Loucy (cell line): ENCODE results near the gene U2AF2.
A peak's percentile ranks its signal among the peaks of the same experiment; 100 is the strongest.

Experiments
- H2AFZ ChIP-seq: fragments of 200-600 bp; sonication (generic); 2 replicates; pipeline ENCODE4 v1.6.0; 2016; ENCODE audit warnings: antibody characterized with exemption, mild to moderate bottlenecking, low read length, moderate library complexity
- H3F3A ChIP-seq: fragments of 200-600 bp; 2 replicates; pipeline ENCODE4 v1.6.0; 2016; ENCODE audit warnings: antibody characterized with exemption, low read depth, mild to moderate bottlenecking
- H3K27me3 ChIP-seq: fragments of 200-600 bp; sonication (generic); 2 replicates; pipeline ENCODE4 v1.6.1; 2014; ENCODE audit warnings: low read length, mild to moderate bottlenecking; ENCODE audit not compliant: insufficient read depth, poor library complexity, severe bottlenecking
- H3K36me3 ChIP-seq: fragments of 200-600 bp; sonication (generic); 2 replicates; pipeline ENCODE4 v1.6.1; 2016; ENCODE audit warnings: low read length; ENCODE audit not compliant: insufficient read depth
- H3K4me1 ChIP-seq: fragments of 200-600 bp; sonication (generic); 2 replicates; pipeline ENCODE4 v1.5.1; 2014; ENCODE audit warnings: low read length, mild to moderate bottlenecking; ENCODE audit not compliant: insufficient read depth, poor library complexity, severe bottlenecking
- H3K4me2 ChIP-seq: fragments of 200-600 bp; sonication (generic); 2 replicates; pipeline ENCODE4 v1.6.0; 2014; ENCODE audit warnings: antibody characterized with exemption, low read length, low read depth, mild to moderate bottlenecking; ENCODE audit not compliant: poor library complexity, severe bottlenecking
- H3K4me3 ChIP-seq: fragments of 200-600 bp; sonication (generic); 2 replicates; pipeline ENCODE4 v1.5.1; 2014; ENCODE audit warnings: low read length, mild to moderate bottlenecking, mixed read lengths; ENCODE audit not compliant: poor library complexity, severe bottlenecking
- H3K79me2 ChIP-seq: fragments of 200-600 bp; sonication (generic); 2 replicates; pipeline ENCODE4 v1.6.1; 2014; ENCODE audit warnings: low read length; ENCODE audit not compliant: insufficient read depth
- H3K9ac ChIP-seq: fragments of 200-600 bp; sonication (generic); 2 replicates; pipeline ENCODE4 v1.6.0; 2014; ENCODE audit warnings: mild to moderate bottlenecking, low read depth, low read length, moderate library complexity; ENCODE audit not compliant: poor library complexity, severe bottlenecking
- H3K9me2 ChIP-seq: fragments of 200-600 bp; sonication (generic); replicated peaks from 2 replicates; pipeline ENCODE4 v1.6.1; 2016; ENCODE audit warnings: low read depth, low read length, mixed read lengths
- H3K9me3 ChIP-seq: fragments of 200-600 bp; sonication (generic); 2 replicates; pipeline ENCODE4 v1.6.1; 2014; ENCODE audit warnings: mild to moderate bottlenecking, antibody characterized with exemption, low read length, low read depth; ENCODE audit not compliant: insufficient read depth
- H4K20me1 ChIP-seq: fragments of 200-600 bp; sonication (generic); 2 replicates; pipeline ENCODE4 v1.6.0; 2014; ENCODE audit warnings: antibody characterized with exemption, low read length, mild to moderate bottlenecking; ENCODE audit not compliant: insufficient read depth, poor library complexity, severe bottlenecking
- EZH2phosphoT487 ChIP-seq: fragments of 200-600 bp; IDR thresholded peaks from 2 replicates; pipeline ENCODE4 v1.6.1; 2018; ENCODE audit warnings: antibody characterized with exemption, mild to moderate bottlenecking, moderate library complexity, borderline replicate concordance
- TF ChIP-seq, protein P1 (sequence below): fragments of 200-600 bp; sonication (generic); conservative IDR thresholded peaks from 2 replicates; pipeline ENCODE4 v1.5.1; 2014; ENCODE audit warnings: mild to moderate bottlenecking, antibody characterized with exemption, low read length

The U2AF2 gene

DNA sequence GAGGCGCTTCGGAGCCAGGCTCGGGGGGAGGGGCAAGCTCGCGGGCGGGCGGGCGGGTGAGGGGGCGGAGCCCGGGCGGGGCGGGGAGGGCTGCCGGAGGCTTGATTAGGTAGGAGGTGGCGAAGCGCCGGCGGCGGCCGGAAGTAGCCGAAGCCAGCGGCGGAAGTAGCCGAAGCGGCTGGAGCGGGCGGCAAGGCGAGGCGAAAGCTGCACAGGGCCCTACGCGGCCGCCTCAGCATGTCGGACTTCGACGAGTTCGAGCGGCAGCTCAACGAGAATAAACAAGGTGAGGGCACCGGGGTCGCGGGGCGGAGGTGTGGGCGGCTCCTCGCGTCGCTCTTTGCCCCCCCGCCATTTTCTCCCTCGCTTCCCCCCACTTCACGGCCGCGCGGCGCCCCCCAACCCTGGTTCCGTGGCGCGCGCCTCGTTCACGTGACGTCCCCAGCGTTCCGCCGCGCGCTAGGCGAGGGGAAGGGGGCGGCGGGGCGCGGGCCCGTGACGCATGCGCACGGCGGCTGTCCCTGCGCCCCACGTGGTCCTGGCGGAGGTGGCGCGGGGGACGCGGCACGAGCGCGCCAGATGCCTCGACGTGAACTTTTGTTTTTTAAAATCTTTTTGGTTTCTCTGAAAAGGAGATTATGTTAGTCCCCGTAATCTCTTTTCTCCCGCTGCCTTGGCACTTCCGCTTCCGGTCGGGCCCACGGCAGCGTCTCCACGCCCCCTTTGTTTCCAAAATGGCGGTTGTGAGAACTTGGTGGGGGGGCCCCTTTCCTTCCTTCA lies at the start of gene U2AF2:
Gene U2AF2 (plus strand): TSS at position 168 of the 780 bp plus-strand sequence. CDS start 70 bp downstream, at position 238.
- Histone ChIP-seq H3K4me3 (peak within 1 kb of the TSS; percentile 87), H3K4me2 (peak within 1 kb of the TSS; percentile 94), H4K20me1 (peaks cover 46% of the 10 kb centered on the region), H3K4me1 (peaks cover 33% of the 10 kb centered on the region), H3K27me3 (peaks cover 4% of the 10 kb centered on the region), H3K9me2 (no peaks in the 10 kb centered on the region), H3F3A (no peaks in the 10 kb centered on the region), H3K36me3 (peaks cover 10% of the 10 kb centered on the region; the same call in 1 of the 2 replicates), H3K9me3 (no peaks in the 10 kb centered on the region), H2AFZ (peak within 1 kb of the TSS; percentile 79), H3K79me2 (peaks cover 51% of the 10 kb centered on the region), H3K9ac (peak within 1 kb of the TSS; percentile 95)
- TF ChIP-seq EZH2phosphoT487, result no peak
- TF ChIP-seq, protein P1, sequence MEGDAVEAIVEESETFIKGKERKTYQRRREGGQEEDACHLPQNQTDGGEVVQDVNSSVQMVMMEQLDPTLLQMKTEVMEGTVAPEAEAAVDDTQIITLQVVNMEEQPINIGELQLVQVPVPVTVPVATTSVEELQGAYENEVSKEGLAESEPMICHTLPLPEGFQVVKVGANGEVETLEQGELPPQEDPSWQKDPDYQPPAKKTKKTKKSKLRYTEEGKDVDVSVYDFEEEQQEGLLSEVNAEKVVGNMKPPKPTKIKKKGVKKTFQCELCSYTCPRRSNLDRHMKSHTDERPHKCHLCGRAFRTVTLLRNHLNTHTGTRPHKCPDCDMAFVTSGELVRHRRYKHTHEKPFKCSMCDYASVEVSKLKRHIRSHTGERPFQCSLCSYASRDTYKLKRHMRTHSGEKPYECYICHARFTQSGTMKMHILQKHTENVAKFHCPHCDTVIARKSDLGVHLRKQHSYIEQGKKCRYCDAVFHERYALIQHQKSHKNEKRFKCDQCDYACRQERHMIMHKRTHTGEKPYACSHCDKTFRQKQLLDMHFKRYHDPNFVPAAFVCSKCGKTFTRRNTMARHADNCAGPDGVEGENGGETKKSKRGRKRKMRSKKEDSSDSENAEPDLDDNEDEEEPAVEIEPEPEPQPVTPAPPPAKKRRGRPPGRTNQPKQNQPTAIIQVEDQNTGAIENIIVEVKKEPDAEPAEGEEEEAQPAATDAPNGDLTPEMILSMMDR, result no peak

DNA sequence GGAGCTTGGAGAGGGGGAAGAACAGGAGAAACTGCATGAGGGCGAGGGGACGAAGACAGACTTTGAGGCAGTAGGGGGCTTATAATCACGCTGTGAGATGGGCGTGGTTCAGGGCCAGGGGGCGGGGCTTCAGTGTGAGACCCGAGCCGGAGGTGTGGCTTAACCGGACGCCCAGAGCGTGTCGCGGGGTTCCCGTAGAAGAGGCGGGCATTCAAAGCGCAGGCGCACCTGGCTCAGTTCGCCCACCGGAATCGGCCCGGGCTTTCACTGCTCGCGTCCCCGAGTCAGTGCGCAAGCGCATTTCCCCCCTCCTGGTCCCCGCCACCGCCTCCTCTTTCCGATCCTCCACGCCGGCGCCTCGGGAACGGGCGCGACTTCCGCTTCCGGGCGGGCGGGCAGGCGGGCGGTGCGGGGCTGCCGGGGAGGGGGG lies 49.6 kb upstream of the U2AF2 start:
- no peaks in the 10 kb centered on the region for H3K9me3 ChIP-seq
- no peaks in the 10 kb centered on the region for H3K9me2 ChIP-seq
- peak overlapping the region; percentile 99 for H3K9ac ChIP-seq
- H3K4me2 ChIP-seq, result peak overlapping the region; percentile 100
- H4K20me1 ChIP-seq, result peaks cover 23% of the 10 kb centered on the region
- TF ChIP-seq EZH2phosphoT487, result no peak
- TF ChIP-seq, protein P1, result no peak
- H2AFZ ChIP-seq, result no peak overlapping the region; the same call in 1 of the 2 replicates
- H3K4me1 ChIP-seq, result peaks cover 38% of the 10 kb centered on the region
- no peaks in the 10 kb centered on the region for H3K27me3 ChIP-seq
- no peaks in the 10 kb centered on the region for H3K36me3 ChIP-seq
- H3K4me3 ChIP-seq, result peak overlapping the region; percentile 98
- peaks cover 10% of the 10 kb centered on the region for H3F3A ChIP-seq
- H3K79me2 ChIP-seq, result peaks cover 61% of the 10 kb centered on the region

DNA sequence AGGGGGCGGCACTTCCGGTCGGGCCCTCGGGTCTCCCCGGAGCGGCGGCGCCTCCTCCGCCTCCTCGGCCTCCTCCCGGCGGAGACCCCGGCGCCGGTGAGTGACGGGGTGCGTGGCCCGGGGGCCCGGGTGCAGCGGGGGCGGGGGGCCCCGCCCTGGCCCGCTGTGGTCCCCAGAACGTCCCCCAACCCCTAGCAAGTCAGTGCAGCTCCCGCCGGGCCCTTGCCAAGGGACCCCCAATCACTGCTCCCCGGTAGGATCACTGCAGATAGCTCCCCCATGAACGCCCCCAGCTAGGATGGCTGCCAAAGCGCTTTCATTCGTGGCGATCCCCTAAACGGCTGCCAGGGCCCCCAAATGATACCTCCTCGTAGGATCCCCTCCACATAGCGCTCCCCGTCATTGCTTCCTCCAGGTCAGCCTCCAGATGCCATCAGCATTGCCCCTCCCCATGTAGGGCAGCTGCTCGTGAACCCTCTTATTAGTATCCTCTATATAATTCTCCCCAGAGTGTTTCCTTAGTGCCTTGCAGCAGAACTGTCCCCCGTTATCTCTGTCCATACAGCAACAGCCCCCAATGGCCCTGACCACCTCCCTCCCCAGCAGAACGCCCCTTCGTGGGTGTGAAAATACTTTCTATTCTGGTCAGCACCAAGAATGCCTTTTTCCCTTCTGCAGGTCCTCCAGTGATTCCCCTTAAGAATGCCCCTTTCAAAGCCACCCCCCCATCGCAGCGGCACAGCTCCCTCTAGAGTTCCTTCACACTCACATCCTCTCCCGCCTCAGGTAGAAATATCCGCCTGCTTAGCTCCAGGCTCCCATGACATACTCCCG lies 49.0 kb upstream of the U2AF2 start, which contains the start of gene ZNF865:
Gene ZNF865 (plus strand): TSS at position 11 of the 834 bp plus-strand sequence. CDS start 7,972 bp downstream, outside the sequence.
- peaks cover 35% of the 10 kb centered on the region for H3K4me1 ChIP-seq
- peaks cover 58% of the 10 kb centered on the region for H3K79me2 ChIP-seq
- H3K4me3 ChIP-seq, result peak within 1 kb of the TSS; percentile 98
- peak within 1 kb of the TSS; percentile 99 for H3K9ac ChIP-seq
- peak within 1 kb of the TSS; percentile 70 for H2AFZ ChIP-seq
- H3K4me2 ChIP-seq, result peak within 1 kb of the TSS; percentile 100
- no peaks in the 10 kb centered on the region for H3K9me3 ChIP-seq
- H4K20me1 ChIP-seq, result peaks cover 23% of the 10 kb centered on the region
- H3K27me3 ChIP-seq, result no peaks in the 10 kb centered on the region
- H3K9me2 ChIP-seq, result no peaks in the 10 kb centered on the region
- no peaks in the 10 kb centered on the region for H3K36me3 ChIP-seq
- H3F3A ChIP-seq, result peaks cover 10% of the 10 kb centered on the region
- TF ChIP-seq EZH2phosphoT487, result no peak
- TF ChIP-seq, protein P1, result peak; percentile 83
